CD4-positive, alpha-beta T cell (primary cell): ENCODE data around the gene ACSL3. TPM values are rescaled to one million over a fixed set of nuclear protein-coding genes. Genes with fewer than 3 reads are reported as not detected.

ENCODE experiments used
- ATAC-seq: fragments of 200-7000 bp; cut with Tn5 transposase; one replicate; pipeline ENCODE4 v1.10.0; 2022; ENCODE audit warnings: mild to moderate bottlenecking; ENCODE audit not compliant: poor library complexity
- CTCF ChIA-PET: fragments of 350-600 bp; sonication (Branson Sonifier 250); formaldehyde crosslinking; loops from one replicate; lab custom pipeline; 2021; ENCODE audit warnings: antibody characterized with exemption, inconsistent platforms; lab: Charles Lee
- POLR2A ChIA-PET: fragments of 350-600 bp; sonication (Branson Sonifier 250); formaldehyde crosslinking; loops from one replicate; lab custom pipeline; 2021; ENCODE audit warnings: antibody characterized with exemption, inconsistent platforms; lab: Charles Lee
- DNase-seq, 14 experiments: peaks; one replicate each; pipeline ENCODE4 v3.0.0-alpha.2; 2013 to 2020; ENCODE audit warnings: mixed read lengths in 2 of 14
- H3K27ac ChIP-seq, 2 donors: one replicate each; pipeline versions ENCODE4 v1.5.1 to v1.7.0; 2013; ENCODE audit warnings: low read length in 2 of 2, low read depth in 1 of 2, mild to moderate bottlenecking in 1 of 2
- H3K27me3 ChIP-seq, 2 experiments: 1 replicate in 1 of 2; 2 replicates in 1 of 2; pipeline versions ENCODE4 v1.6.1 to v1.7.0; 2013; ENCODE audit warnings: low read length in 2 of 2, control low read depth in 1 of 2, mild to moderate bottlenecking in 1 of 2, moderate library complexity in 1 of 2; ENCODE audit not compliant: insufficient read depth in 2 of 2, control insufficient read depth in 1 of 2
- H3K36me3 ChIP-seq: one replicate; pipeline ENCODE4 v1.6.1; 2013; ENCODE audit warnings: low read length, control low read depth; ENCODE audit not compliant: insufficient read depth
- H3K4me1 ChIP-seq: one replicate; pipeline ENCODE4 v1.6.1; 2013; ENCODE audit warnings: low read length, control low read depth; ENCODE audit not compliant: insufficient read depth
- H3K4me3 ChIP-seq: one replicate; pipeline ENCODE4 v1.5.1; 2013; ENCODE audit warnings: mild to moderate bottlenecking, low read length, moderate library complexity
- H3K9me3 ChIP-seq, 2 experiments: 1 replicate in 1 of 2; 2 replicates in 1 of 2; pipeline versions ENCODE4 v1.6.1 to v1.7.0; 2013; ENCODE audit warnings: low read length in 2 of 2, mild to moderate bottlenecking in 2 of 2, control low read depth in 1 of 2, moderate library complexity in 1 of 2; ENCODE audit not compliant: control insufficient read depth in 1 of 2, insufficient read depth in 1 of 2
- H3K27ac Mint-ChIP-seq: one replicate; pipeline ENCODE4 v1.8.0; 2020; ENCODE audit warnings: mixed read lengths
- H3K27me3 Mint-ChIP-seq: one replicate; pipeline ENCODE4 v1.8.0; 2021; ENCODE audit warnings: mixed read lengths
- H3K36me3 Mint-ChIP-seq: one replicate; pipeline ENCODE4 v1.8.0; 2021; ENCODE audit warnings: low read depth, mixed read lengths
- H3K4me1 Mint-ChIP-seq: one replicate; pipeline ENCODE4 v1.8.0; 2021; ENCODE audit warnings: low read depth, mixed read lengths
- H3K4me3 Mint-ChIP-seq: one replicate; pipeline ENCODE4 v1.8.0; 2020; ENCODE audit warnings: mild to moderate bottlenecking, mixed read lengths
- H3K9me3 Mint-ChIP-seq: one replicate; pipeline ENCODE4 v1.8.0; 2020; ENCODE audit warnings: mixed read lengths
- intact Hi-C, 2 experiments: fragments of 100-400 bp; cut with DNase I in 1 of 2; cut with micrococcal nuclease in 1 of 2; formaldehyde crosslinking; loops; one replicate each; pipeline versions ENCODE4 v1.15.1 to v1.9.0; 2023 to 2025; cut with DNase I, micrococcal nuclease
- total RNA-seq, 174 experiments: library from RNA in 2 of 174; stranded (reverse) in 2 of 174; gene quantifications; one replicate each; pipeline ENCODE4 v1.2.3 and lab custom pipeline; 2021 to 2026
- TF ChIP-seq, protein P1 (sequence below): fragments of 200-600 bp; IDR thresholded peaks from one replicate; pipeline ENCODE4 v1.8.0; 2022; ENCODE audit warnings: antibody characterized with exemption, mild to moderate bottlenecking

The ACSL3 gene
- total RNA-seq, 2 experiments from 2014 or later, result 65.5 to 66.6 TPM

GRCh38 chr2:222931659-222932058 lies 70.8 kb downstream of the ACSL3 start:
- H3K27ac Mint-ChIP-seq, result no peak overlapping the region
- Histone ChIP-seq H3K4me3 (no peak overlapping the region), H3K27me3 (no peaks in the 10 kb centered on the region), H3K9me3 (peaks cover 0 to 2% of the 10 kb centered on the region in 2 experiments), H3K27ac (no peak overlapping the region), H3K4me1 (no peaks in the 10 kb centered on the region), H3K36me3 (peaks cover 45% of the 10 kb centered on the region)
- ATAC-seq (no peak), DNase-seq (no peak)
- ChIA-PET CTCF (interaction anchor here (0.7 kb wide), 1 partner anchor 16 kb away, joined by 3 read pairs; no protein-coding TSS in a partner anchor), POLR2A (no interaction called here)
- peaks cover 85% of the 10 kb centered on the region for H3K36me3 Mint-ChIP-seq
- no peak overlapping the region for H3K4me3 Mint-ChIP-seq
- TF ChIP-seq, protein P1, sequence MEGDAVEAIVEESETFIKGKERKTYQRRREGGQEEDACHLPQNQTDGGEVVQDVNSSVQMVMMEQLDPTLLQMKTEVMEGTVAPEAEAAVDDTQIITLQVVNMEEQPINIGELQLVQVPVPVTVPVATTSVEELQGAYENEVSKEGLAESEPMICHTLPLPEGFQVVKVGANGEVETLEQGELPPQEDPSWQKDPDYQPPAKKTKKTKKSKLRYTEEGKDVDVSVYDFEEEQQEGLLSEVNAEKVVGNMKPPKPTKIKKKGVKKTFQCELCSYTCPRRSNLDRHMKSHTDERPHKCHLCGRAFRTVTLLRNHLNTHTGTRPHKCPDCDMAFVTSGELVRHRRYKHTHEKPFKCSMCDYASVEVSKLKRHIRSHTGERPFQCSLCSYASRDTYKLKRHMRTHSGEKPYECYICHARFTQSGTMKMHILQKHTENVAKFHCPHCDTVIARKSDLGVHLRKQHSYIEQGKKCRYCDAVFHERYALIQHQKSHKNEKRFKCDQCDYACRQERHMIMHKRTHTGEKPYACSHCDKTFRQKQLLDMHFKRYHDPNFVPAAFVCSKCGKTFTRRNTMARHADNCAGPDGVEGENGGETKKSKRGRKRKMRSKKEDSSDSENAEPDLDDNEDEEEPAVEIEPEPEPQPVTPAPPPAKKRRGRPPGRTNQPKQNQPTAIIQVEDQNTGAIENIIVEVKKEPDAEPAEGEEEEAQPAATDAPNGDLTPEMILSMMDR, result no peak
- H3K27me3 Mint-ChIP-seq, result no peaks in the 10 kb centered on the region
- H3K4me1 Mint-ChIP-seq, result no peaks in the 10 kb centered on the region
- intact Hi-C loops, result no loop called here
- H3K9me3 Mint-ChIP-seq, result peaks cover 5% of the 10 kb centered on the region

DNA sequence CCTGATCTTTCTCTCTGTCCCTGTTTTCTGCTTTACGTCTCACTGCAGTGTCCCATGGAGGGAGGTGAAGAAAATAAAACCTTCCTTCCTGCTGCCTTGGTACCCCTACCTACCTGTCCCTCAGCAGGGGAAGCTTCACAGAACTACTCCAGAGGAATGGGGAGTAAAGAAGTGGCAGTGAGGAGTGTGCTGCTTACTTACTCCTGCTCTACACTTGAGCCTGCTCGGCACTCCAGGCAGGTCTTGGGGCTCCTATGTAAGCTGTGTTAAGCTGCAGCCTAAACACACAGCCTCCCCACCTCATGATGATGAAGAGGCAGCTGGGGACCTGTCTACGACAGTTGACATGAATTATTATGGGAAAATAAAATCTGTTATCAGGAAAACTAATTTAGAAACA lies 72.6 kb downstream of the ACSL3 start:
- POLR2A ChIA-PET, result no interaction called here
- H3K36me3 Mint-ChIP-seq, result peaks cover 85% of the 10 kb centered on the region
- Histone ChIP-seq H3K4me3 (no peak overlapping the region), H3K4me1 (no peaks in the 10 kb centered on the region), H3K27ac (no peak overlapping the region), H3K27me3 (no peaks in the 10 kb centered on the region), H3K9me3 (peaks cover 0 to 17% of the 10 kb centered on the region in 2 experiments), H3K36me3 (peaks cover 41% of the 10 kb centered on the region)
- CTCF ChIA-PET, result no interaction called here
- H3K9me3 Mint-ChIP-seq, result peaks cover 12% of the 10 kb centered on the region
- DNase-seq, result no peak
- ATAC-seq, result no peak
- no peaks in the 10 kb centered on the region for H3K27me3 Mint-ChIP-seq
- H3K4me1 Mint-ChIP-seq, result no peaks in the 10 kb centered on the region
- TF ChIP-seq, protein P1, result no peak
- intact Hi-C loops, result no loop called here
- H3K27ac Mint-ChIP-seq, result no peak overlapping the region
- no peak overlapping the region for H3K4me3 Mint-ChIP-seq

DNA sequence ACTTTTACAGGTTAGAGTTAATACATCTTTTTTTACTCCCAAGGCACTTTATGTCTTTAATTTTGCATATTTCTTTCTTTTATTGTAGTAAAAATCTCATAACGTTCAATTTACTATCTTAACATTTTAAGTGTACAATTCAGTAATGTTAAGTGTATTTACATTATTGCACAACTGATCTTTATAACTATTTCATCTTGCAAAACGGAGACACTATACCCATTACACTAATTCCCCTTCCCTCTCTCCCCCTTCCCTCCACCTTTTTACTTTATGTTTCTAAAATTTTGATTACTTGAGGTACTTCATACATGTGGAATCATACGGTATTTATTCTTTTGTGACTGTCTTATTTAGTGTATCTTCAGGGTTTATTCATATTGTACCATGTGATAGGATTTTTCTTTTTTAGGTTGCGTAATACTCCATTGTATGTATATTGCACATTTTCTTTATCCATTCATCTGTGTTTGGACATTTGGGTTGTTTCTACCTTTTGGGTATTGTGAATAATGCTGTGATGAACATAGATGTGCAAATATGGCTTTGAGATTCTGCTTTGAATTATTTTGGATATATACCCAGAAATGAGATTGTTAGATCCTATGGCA lies 75.0 kb downstream of the ACSL3 start:
- no peak for DNase-seq
- peaks cover 0 to 21% of the 10 kb centered on the region in 2 experiments for H3K9me3 ChIP-seq
- H3K4me1 ChIP-seq, result no peaks in the 10 kb centered on the region
- no peaks in the 10 kb centered on the region for H3K27me3 Mint-ChIP-seq
- no peak overlapping the region for H3K27ac Mint-ChIP-seq
- peaks cover 85% of the 10 kb centered on the region for H3K36me3 Mint-ChIP-seq
- intact Hi-C loops, result no loop called here
- H3K4me3 Mint-ChIP-seq, result no peak overlapping the region
- CTCF ChIA-PET, result no interaction called here
- H3K9me3 Mint-ChIP-seq, result peaks cover 12% of the 10 kb centered on the region
- POLR2A ChIA-PET, result no interaction called here
- H3K4me3 ChIP-seq, result no peak overlapping the region
- TF ChIP-seq, protein P1, result no peak
- no peaks in the 10 kb centered on the region for H3K27me3 ChIP-seq
- no peaks in the 10 kb centered on the region for H3K4me1 Mint-ChIP-seq
- ATAC-seq, result no peak
- H3K36me3 ChIP-seq, result peaks cover 38% of the 10 kb centered on the region
- no peak overlapping the region for H3K27ac ChIP-seq
